GM18526 (cell line): ENCODE measurements around the gene GPR21.

Experiments
- POLR2A ChIP-seq: IDR thresholded peaks from 3 replicates; pipeline ENCODE4 v1.6.1; 2011; ENCODE audit not compliant: insufficient read length; ENCODE audit errors: extremely low read depth

The GPR21 gene

DNA sequence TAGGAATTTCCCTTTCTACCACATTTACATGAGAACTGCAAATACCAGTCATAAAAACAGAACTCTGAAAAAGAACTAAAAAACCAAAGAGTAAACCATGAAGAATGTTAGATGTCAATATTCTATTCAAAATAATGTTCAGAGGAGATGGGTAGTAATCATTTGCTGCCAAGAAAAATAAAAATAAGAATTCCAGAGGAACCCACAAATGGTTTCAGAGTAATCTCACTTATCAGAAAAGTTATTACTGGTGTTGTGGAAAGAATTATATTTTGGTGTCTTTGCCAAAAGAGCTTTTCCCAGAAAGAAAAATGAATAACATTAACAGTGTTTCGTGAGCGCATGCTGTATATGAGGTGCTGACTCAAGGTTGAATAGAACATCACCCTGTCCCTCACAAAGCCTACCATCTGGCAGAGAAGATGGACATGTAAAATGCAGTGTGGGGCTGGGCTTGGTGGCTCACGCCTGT, 35.6 kb downstream of the GPR21 start:
- no peak for TF ChIP-seq POLR2A

DNA sequence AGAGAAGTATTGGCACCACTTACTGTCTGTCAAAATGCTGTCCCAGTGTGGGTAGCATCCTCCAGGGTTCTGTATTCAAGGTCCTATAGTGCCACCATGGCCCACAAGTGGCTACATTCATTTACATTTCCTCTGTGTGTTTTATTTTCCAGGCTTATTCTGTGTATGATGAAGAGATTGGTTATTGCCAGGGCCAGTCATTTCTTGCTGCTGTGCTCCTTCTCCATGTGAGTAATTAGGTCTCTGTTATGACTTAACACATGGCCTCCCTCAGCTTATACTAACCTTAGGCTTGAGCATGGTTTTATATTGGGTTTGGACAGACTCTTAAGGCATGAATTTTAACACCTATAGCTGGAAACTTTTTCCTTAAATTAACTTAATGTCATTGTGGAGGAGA, 36.7 kb downstream of the GPR21 start:
- no peak for TF ChIP-seq POLR2A

DNA sequence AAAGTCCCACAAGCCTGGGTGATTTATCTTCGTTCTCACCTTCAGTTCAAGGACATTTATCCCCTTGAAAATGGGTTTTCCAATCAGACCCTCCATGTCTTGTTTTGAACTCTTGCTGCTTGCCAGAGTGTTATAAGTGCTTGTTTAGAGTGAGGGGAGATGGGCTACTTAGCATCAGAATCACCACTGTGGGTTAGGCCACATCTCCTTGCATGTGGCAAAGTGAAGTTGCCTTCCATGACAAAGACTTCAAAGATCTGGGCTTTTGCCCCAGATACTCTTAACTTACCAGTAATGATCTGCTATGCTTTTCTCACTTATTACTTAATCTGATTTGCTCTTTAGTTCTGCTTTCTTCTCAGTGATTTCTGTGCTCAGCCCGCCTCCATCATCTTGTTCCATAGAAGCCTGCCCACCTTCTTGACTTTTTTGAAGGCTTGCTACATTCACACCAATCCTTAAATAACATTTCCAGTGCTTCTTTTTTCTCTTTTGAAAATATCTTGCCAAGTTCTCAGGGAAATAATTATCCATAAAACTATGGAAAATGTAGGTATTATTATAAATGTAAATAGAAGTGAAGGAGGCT, 39.0 kb downstream of the GPR21 start:
- TF ChIP-seq POLR2A: no peak

DNA sequence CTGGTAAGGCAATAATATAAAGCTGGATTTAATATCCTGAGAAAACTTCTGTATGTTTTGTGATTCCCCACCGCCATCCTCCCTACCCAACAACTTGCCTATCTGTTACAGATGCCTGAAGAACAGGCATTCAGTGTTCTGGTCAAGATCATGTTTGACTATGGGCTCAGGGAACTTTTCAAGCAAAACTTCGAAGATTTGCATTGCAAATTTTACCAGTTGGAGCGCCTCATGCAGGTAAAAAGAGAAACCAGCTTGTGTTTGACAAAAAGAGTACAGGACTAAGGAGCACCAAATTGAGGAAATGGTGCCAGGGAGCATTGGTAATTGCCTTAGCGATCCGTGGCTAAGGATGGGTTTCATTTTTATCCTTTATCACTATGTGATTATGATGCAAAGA, 40.0 kb downstream of the GPR21 start:
- TF ChIP-seq POLR2A: no peak

DNA sequence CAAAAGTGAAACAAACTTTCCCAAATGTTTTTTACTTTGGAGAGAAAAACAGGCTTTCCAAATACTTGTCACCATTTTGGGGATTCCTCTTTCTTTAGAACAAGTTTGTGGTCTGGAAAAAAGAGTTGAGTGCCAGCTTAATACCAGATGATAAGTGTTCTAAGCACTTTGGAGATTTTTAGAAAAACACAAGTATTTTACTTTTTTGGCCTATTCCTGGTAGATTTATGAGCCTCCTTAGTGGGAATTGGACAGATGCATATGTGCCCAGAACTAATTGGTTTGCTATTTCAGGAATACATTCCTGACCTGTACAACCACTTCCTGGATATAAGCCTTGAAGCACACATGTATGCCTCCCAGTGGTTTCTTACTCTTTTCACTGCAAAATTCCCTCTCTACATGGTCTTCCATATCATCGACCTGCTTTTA, 40.5 kb downstream of the GPR21 start:
- TF ChIP-seq POLR2A: no peak

- TF ChIP-seq POLR2A: no peak
Observed at GRCh38 chr9:123074628-123075027, 41.2 kb downstream of the GPR21 start.

DNA sequence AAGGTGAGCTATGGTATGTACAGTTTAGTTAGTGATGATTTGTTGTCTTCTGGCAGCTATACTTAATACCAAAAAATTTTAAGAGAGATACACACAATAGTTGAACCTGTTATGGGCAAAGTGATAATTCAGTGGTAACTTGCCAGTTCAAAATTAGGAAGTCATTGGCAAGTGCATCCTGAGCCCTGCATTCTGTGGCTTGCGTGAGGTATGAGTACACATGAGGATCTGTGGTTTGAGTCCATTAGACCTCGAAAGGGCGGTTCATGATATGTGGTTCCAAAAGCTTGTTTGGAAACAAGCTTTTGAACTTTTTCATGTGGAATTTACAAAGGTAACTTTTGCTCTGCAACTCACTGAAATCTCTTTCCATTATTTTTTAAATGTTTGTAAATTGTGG, 47.0 kb downstream of the GPR21 start:
- TF ChIP-seq POLR2A: no peak

DNA sequence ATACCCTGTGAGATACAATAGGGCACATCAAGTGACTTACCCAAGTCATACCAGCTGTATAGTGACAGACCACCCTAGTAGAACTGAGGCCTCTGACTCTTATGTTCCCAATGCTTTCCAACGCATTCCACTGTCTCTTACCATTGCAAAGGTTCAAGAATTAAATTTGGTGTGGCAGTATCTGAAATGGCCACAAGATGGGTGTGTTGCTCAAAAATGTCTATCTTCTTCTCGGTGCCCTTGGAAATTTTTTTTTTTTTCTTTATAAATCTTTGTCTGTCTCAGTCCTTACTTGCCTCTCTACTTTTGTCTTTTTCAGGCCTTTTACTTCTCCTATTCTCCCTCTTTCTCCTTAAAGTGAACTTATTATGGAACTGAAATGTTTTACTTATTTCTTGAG, 48.4 kb downstream of the GPR21 start:
- TF ChIP-seq POLR2A: no peak

GRCh38 chr9:123083680-123084079, 50.2 kb downstream of the GPR21 start:
- TF ChIP-seq POLR2A: no peak

DNA sequence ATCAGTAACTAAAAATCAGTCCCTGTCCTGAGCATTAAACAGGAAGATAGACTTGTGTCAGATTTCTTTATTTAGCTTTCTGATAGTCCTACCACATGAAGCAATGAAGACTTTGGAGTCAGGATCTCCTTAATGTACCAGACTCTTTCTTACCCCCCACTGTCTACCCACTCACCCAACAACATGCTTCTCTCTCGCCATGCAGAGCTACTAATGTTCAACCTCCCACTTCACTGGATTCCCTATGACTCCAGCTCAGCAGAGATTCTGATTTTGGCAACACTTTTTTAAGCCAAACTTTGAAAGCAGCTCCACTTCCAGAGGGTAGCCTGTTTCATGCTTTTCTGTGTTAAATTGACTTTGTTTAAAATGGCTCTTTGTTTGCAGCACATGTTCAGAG, 50.8 kb downstream of the GPR21 start:
- no peak for TF ChIP-seq POLR2A
